ENCODE measurements around the gene ATP1A4. TPM values are rescaled to one million over a fixed set of nuclear protein-coding genes. Genes with fewer than 3 reads are reported as not detected.
"Not testable (repeated sequence)": the region's sequence is repeated elsewhere in the genome, so short reads cannot be mapped to it uniquely, and the experiment has no call there.

The ATP1A4 gene
- total RNA-seq = 1.2 TPM

DNA sequence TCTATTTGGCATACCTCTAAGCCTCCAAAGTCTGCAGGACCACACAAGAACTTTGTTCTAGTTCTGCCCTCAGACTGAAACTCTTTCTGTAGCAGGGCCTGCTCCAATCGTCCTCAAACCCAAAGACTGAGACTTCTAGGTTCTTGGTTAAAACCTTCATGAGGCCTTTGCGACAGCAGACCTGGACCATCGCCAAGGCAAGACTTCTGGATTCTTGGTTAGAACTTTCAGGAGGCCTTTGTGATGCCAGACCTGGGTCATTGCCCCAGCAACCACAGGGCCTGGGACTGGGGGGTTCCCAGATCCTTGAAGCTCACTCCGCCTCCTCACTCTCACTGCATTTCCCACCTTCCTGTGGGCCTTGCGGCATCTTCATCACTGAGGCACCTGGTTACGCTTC is at the start of gene ATP1A4:
Gene ATP1A4, plus strand, starts transcription at position 301 of the 400 bp plus-strand sequence. CDS start 438 bp downstream, outside the sequence.
- ATAC-seq (no peak), DNase-seq (ENCODE audit: low spot score) (no peak)
- intact Hi-C loops (cut with DNase I) = no loop called here

DNA sequence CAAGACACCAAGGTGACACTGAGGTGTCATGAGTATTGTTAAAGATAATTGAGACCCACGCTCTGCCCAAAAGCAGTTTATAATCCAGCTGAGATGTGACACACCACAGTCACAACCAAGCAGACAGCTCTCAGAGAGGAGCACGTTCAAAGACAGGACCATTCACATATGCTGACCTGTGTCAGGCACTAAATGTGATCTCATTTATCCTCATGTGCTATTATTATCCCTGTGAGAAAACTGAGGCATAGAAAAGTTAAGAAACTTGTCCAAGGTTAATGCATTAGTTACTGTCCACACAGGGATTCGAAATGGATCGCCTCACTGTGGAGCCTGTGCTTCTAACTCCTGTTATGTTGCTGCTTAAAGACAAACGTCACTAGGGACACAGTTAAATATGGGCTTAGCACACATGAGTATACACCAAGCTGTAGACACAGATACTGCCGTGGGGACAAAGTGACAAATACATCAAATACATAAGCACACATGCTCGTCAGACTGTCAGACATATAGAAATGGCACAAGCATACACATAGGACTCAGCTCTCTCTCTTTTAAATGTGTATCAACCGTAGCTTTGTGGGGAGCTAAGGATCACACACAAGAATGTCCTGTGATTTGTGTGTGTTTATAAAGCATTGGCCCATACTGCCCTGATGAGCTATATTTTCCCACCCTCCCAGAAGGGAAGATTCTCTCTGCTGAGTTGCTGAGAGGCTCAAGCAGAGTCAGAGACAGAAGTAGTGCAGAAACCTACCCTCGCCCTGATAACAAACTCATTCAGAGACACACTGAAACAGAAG is 49.5 kb upstream of the ATP1A4 start:
- DNase-seq (ENCODE audit: low spot score) (no peak), ATAC-seq (no peak)
- intact Hi-C loops (cut with DNase I) = no loop called here

DNA sequence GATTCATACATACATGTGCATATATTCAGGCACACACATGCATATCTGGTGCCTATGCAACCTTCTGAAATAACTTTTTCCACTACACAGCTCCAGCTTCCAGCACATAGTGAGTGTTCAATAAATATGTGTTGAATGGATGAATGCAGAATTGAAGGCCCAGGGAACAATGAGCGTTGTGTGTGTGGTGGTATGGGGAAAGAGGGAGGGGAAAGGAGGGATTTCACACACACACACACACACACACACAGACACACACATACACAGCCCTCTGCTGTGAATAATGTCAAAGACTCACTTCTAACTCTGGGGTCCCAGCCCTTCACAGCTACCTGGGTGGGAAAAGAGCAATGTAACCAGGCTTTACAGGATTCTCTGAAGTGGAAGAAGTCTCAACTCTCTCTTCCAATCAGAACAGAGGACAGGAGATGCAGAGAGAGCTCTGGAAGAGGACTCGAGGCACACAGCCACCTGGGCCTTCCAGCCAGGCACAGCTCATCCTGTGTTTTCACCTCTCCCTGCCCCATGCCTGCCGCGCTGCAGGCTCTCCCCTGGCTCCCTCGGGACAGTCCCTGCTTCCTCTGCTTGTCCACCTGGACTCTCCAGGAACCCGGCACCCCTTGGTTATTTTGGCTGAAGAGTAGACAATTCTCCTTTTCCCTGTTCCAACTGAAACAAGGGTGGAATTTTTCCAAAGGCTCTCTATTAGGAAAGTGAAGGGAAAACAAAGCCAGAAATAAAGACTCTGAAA is 47.6 kb upstream of the ATP1A4 start:
- intact Hi-C loops (cut with DNase I) = no loop called here
- no peak for DNase-seq (ENCODE audit: low spot score)
- ATAC-seq = peak; percentile 1

DNA sequence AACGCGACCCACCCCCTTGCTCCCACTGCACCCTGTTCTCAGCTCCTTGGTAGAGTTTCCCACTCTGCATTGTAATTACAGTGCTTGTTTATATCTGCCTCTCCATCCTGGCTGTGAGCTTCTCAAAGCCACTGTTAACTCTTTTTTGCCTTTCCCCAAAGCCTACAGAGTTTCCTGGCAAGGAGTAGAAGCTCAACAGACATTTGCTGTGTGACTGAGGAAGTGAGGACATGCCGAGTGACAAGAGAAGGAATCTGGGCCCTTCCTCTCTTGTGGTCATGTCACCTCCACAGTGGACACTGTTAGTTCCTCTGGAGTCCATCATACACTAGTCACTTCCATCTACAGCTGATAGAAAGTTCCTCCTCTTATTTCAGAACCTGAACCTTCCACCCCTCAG is 46.9 kb upstream of the ATP1A4 start:
- DNase-seq (ENCODE audit: low spot score) (no peak), ATAC-seq (no peak)
- intact Hi-C loops (cut with DNase I) = no loop called here

DNA sequence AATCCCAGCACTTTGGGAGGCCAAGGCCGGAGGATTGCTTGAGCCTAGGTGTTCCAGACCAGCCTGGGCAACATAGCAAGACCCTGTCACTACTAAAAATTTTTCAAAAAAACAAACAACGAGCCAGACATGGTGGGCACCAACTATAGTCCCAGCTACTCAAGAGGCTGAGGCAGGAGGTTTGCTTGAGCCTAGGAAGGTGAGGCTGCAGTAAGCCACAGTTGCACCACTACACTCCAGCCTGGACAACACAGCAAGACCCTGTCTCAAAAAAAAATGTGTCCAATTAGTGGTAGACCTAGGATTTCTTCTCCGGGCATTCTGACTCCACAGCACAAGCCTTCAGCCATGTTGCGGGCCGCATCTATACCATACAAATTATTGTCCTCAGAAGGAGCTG is 46.2 kb upstream of the ATP1A4 start:
- intact Hi-C loops (cut with DNase I) = no loop called here

DNA sequence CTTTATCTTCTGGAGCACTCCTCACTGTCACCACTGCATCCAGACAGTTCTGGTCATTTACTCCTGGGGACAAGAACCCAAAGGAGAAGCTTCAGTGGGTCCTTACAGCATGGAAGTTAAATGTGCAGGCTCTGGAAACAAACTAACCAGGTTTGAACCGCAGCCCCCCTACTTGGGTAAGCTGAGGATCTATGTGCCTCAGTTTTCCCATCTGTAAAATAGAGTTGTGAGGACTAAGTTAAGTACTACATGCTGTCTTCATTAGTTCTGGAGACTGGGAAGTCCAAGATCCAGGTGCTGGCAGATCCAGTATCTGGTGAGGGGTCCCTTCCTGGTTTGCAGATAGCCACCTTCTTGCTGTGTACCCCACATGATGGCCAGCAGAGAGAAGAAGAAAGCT is 43.9 kb upstream of the ATP1A4 start:
- intact Hi-C loops (cut with DNase I) = no loop called here
- ATAC-seq = no peak
- DNase-seq (ENCODE audit: low spot score) = no peak

More for the DNA sequence above, 46.2 kb upstream of the ATP1A4 start:
- no peak for ATAC-seq
- DNase-seq (ENCODE audit: low spot score) = no peak

DNA sequence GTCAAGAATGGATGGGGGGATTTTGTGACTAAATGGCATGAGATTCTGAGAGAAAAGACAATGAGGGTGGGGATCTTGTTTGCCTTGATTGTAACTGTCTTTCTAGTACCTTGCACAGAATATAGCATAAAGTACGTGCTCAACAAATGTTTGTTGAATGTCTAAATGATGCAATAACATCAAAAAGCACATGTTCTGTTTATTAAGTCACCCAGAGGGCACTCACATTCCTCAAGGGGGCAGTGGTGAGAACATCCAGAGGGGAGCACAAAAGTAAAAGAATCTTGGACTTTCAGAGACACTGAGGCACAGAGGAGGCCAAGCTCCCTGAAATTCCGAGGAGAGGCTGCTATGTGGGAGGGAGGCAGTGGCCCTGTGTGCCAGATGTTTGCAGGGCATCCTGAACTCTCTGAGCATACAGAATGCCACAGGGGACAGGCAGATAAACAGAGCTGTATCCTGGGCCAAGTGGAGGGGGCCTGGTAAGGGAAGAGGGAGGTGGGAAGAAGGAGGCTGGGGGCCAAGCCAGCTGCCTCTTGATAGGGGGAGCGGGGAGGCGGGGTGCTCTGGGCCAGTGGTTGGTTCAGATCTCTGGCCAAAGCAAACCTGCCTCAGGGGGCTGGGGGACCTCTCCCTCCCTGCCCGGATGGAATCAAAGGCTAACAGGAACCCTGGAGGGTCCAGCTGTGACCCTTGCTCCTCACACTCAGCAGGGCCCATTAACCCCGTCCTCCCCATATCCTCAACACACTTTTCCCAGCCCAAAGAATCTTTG is 42.3 kb upstream of the ATP1A4 start:
- ATAC-seq (peak; percentile 80), DNase-seq (ENCODE audit: low spot score) (no peak)
- intact Hi-C loops (cut with DNase I) = no loop called here

DNA sequence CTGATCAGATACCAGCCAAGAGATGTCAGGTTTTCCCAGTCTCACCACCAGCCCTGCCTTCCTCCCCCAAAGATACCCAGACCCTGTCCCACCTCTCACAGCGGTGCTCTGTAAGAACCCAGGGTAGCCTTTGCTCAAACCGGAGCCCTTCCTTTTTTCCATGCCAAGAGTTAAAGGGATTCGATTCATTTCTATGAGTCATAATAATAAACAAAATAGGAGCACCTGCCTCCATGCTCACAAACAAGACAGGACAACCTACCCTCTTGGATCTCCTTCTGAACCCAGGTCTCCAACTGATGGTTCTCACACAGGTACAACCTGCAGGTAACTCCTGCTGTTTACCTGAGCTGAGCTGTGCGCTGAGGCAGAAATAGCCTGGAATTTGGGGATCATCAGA is 41.7 kb upstream of the ATP1A4 start:
- DNase-seq (ENCODE audit: low spot score) = no peak
- intact Hi-C loops (cut with DNase I) = no loop called here
- no peak for ATAC-seq

DNA sequence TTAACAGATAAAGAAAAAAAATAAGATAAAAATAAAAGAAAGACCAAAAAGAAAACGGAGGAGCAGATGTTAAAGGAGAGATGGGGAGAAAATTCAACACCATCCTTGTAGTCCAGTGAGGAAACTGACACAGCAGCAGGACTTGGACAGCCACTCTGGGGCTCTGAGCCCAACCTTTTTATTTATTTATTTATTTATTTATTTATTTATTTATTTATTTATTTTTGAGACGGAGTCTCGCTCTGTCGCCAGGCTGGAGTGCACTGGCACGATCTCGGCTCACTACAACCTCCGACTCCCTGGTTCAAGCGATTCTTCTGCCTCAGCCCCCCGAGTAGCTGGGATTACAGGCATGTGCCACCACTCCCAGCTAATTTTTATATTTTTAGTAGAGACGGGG is 39.9 kb upstream of the ATP1A4 start:
- intact Hi-C loops (cut with DNase I); DNase-seq (ENCODE audit: low spot score); ATAC-seq: not testable (repeated sequence)

DNA sequence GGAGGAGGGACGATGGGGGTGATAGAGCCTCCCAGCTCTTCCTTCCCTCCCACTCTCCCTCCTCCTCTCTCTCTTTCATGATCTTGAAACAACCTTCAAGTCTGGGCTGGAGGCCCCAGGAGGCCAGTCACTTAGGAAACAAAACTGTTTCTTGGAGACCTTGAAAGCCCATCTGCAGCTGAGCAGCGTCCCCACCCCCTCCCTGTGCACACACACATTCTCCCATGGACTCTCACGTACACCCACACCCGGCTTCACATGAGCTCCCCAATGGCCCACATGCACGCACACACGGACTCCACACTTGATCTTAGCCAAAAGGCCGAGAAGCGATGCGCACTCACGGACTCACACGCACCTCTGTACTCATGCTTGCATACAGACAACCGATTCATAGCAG is 39.0 kb upstream of the ATP1A4 start:
- intact Hi-C loops (cut with DNase I) = no loop called here
- peak; percentile 57 for ATAC-seq
- DNase-seq (ENCODE audit: low spot score) = no peak

DNA sequence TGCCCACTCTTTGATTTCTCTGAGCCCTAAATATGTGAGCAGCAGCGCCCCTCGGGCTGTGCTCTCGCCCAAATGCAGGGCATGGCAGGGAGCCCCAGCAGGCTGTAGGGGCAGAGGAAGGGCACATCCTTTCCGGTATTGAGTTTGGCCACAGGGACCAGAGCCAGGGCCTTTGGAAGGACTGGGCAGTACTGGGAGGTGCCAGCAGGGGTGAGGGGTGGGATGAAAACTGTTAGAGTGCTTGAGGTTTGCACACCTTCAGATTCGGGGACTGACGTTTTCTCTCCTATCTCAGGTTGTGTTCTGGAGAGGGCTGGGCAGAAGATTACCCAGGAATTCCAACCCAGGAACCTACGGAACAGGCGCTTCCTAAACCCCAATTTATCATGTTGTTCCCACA is 38.0 kb upstream of the ATP1A4 start:
- ATAC-seq (no peak), DNase-seq (ENCODE audit: low spot score) (no peak)
- intact Hi-C loops (cut with DNase I) = no loop called here

DNA sequence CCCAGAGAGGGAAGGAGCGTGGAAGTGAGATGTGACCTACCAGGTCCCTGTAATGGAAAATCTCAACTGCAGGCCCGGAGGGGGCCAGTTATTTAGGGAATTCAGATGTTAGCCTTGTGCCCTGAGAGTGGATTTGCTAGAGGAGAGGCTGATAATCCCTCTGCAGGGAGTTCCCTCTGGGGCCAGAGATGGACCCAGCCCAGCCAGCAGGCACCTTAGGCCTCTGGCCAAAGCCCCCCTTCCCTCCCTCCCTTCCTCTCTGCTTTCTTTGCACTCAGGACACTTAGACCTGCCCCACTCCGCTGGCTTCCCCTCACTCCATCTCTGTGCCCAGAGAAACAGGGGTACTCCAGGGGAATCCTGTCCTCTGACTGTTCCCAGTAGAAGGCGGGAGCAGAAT is 37.3 kb upstream of the ATP1A4 start:
- intact Hi-C loops (cut with DNase I) = no loop called here
- DNase-seq (ENCODE audit: low spot score) (no peak), ATAC-seq (no peak)

DNA sequence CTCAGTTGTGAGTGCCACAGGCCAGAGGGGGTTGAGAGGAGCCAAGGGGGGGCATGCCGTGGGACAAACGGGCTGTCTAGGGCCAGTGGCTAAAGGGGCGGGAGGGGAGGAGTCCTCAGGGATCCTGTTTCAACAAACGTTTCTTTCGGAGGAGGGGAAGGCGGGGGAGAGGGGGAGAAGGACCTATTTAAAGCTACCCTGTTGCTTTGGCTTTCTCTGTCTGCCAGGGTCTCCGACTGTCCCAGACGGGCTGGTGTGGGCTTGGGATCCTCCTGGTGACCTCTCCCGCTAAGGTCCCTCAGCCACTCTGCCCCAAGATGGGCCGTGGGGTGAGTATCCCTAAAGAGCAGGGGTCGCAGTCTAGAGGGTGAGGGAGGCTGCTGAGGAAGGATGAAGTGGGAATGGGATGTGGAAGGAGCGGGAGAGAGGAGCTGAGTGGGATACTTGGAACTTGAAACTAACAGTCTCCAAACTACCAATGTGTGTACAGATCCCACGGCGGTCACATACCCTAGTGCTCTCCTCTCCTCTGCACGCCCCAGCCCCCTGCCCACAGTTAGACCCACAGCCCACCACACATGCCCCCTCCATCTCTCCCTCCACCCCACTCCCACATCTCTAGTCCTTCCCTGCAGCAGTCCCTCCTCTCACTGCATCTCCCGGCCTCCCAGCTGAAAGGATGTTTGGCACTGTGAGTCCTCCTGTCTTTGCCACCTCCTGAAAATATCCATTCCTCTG is 35.7 kb upstream of the ATP1A4 start, which contains the start of gene ATP1A2:
Gene ATP1A2, plus strand, starts transcription at position 215 of the 738 bp plus-strand sequence. Its CDS starts 103 bp downstream, at position 318.
- intact Hi-C loops (cut with DNase I) = no loop called here
- peak; percentile 43 for ATAC-seq

DNA sequence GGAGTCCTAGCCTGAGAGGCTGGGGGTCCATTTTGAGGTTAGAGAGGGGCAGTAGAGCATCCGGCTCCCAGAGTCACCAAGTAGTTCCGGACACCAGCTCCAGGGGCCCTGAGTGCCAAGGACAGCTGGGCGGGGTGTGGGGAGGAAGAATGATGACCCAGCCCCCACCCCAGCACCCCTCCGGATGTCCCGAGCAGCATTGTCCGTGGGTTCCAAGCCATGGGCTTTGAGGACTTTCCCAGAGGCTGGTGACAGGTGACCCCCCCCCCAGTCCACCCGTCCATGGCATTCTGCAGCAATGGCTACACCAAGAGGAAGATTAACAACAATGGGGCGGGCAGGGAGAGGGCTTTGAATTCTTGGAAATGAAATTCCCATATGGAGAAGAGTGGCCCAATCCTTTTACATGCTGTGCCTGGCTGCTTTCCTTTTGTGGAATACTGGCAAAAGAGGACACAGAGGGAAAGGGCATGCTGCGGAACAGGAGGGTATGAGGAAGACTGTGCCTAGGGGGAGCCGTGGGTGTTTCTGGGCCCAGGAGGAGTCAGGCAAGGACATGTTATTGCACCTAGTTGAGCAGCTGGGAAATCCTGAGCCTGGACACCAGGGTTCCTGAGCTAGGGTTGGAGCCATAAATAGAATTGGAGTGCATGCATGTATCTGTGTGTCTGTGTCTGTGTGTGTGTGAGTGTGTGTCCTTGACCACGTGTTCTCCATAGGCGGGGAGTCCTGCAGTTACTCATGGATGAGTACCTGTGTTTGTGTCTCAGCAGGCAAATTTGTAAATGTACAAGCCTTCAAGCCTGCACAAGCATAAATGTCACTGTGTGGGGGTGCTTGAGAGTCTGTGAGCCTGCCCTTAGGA is 34.9 kb upstream of the ATP1A4 start:
- ATAC-seq (peak; percentile 0), DNase-seq (ENCODE audit: low spot score) (no peak)
- intact Hi-C loops (cut with DNase I) = no loop called here

More for the DNA sequence above, 35.7 kb upstream of the ATP1A4 start, which contains the start of gene ATP1A2:
- DNase-seq (ENCODE audit: low spot score) = peak; percentile 74

DNA sequence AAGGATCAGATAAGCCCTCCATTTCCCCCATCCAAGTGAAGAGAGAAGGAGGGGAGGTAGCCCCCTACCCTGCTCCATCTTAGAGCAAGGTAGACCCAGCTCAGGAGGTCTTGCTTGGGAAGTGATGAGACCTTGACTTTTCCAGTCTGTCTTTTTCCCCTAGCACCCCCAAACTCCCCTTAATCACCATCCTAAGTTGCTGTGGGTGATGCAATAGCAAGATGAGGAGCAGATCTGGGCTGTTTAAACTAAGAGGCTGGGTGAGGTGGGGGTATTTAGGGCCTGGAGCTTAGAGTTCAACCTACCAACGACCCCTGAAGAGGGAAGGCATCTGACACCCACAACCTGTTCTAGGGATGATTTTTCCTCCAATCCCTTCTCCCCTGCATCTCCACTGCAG is 34.1 kb upstream of the ATP1A4 start:
- intact Hi-C loops (cut with DNase I) = no loop called here
- no peak for DNase-seq (ENCODE audit: low spot score)
- ATAC-seq = peak; percentile 4

DNA sequence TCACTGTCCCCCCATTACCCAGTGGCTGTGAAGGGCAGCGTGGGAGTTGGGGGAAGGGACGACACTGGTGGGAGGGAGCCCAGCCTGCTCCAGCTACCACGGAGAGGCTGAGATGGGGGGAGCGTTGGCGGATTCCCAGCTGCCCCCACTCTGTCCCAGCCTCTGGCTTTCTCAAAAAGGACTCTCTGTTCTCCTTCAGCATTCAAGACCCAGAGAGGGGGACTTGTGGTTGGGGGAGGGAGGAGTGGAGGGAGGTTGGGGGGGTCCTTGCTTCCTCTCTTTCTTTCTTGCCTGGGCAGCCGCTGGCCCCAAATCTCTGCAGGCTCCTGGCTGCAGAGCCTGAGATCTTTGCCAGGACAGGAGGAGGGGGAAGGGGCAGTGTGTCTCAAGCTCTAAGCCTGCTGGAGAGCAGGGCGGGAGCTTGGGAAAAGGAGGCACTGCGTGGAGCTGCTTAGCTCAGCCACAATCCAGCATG is 33.7 kb upstream of the ATP1A4 start:
- DNase-seq (ENCODE audit: low spot score) = peak; percentile 77
- ATAC-seq = peak; percentile 81
- intact Hi-C loops (cut with DNase I) = no loop called here

DNA sequence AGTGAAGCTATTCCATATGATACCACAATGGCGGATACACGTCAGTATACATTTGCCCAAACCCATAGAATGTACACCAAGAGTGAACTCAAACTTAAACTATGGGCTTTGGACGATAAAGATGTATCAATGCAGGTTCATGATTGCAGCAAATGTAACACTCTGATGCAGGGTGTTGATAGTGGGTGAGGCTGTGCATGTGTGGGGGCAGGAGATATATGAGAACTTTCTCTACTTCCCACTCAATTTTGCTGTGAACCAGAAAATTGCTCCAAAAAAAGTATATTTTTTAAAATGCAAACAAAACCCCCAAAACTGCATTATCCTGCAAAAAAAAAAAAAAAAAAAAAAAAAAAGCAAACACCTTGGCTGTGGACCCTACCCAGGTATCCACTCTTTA is 32.5 kb upstream of the ATP1A4 start:
- ATAC-seq = no peak
- intact Hi-C loops (cut with DNase I) = no loop called here
- DNase-seq (ENCODE audit: low spot score) = no peak

DNA sequence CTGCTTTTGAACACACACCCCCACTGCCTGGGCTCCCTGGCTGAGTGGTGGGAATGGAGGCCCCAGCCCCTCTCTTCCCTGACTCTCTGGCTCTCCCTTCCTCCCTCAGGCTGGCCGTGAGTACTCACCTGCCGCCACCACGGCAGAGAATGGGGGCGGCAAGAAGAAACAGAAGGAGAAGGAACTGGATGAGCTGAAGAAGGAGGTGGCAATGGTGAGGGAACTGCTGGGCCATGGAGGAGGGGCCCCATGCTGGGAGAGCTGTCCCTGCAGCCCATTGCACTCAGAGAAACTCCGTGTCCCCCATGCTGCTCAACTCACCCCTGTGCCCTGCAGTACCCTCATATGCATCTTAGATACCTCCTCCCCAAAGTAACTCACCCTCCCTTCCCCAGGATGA is 30.6 kb upstream of the ATP1A4 start:
- DNase-seq (ENCODE audit: low spot score) (no peak), ATAC-seq (no peak)
- intact Hi-C loops (cut with DNase I) = no loop called here

All from sciatic nerve (tissue), 2 donors.